NAMALWA (cell line): ENCODE results near the gene HTR3B.
"Not testable (repeated sequence)": the region's sequence is repeated elsewhere in the genome, so short reads cannot be mapped to it uniquely, and the experiment has no call there.

Source experiments
- DNase-seq: peaks from one replicate; pipeline ENCODE4 v3.0.0-alpha.2; 2015; ENCODE audit warnings: low spot score

HTR3B gene

DNA sequence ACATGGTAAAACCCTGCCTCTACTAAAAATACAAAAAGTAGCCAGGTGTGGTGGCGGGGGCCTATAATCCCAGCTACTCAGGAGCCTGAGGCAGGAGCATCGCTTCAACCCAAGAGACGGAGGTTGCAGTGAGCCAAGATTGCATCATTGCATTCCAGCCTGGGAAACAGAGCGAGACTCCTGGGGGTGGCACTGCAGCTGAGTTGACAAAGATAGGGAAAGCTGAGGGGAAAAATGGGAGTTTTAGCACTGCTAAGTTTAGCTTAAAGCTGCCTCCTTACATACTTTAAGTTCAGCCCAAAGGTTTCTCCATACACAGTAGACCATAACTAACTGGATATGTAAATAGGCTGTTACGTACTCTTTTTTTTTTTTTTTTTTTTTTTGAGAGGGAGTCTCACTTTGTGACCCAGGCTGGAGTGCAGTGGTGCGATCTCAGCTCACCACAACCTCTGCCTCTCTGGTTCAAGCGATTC, 20.2 kb upstream of the HTR3B start:
- DNase-seq = no peak

DNA sequence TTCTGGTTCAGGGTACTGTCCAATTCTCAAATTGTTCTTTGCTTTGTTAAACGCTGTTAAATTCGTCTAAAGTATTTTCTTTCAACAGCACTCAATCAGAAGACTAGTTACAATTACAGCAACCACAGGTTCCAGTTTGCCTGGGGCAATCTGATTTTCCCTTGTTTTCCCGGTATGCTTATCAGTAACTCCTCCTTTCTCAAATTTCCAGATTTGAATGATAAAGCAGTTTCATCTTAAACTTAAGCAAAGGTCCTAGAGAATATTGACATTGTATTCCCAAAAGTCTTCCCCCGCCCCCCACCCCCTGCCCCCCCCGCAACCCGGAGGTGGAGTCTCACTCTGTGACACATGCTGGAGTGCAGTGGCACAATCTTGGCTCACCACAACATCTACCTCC, 18.7 kb upstream of the HTR3B start:
- no peak for DNase-seq

DNA sequence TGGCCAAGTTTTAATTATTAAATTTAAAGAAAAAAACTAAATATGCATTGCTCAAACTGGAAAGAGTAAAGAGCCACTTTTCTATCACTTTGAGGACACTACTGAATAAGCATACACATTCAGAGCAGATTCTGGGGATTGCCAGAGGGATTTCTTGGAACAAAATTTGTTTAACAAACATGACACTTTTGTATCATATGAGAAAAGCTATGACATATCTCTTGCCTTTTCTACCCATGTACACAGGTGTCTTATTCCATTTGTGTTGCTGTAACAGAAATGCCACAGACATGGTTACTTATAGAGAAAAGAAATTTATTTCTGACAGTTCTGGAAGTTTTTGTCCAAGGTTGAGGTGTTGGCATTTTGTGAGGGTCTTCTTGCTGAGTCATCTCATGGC, 15.7 kb upstream of the HTR3B start:
- DNase-seq = no peak

DNA sequence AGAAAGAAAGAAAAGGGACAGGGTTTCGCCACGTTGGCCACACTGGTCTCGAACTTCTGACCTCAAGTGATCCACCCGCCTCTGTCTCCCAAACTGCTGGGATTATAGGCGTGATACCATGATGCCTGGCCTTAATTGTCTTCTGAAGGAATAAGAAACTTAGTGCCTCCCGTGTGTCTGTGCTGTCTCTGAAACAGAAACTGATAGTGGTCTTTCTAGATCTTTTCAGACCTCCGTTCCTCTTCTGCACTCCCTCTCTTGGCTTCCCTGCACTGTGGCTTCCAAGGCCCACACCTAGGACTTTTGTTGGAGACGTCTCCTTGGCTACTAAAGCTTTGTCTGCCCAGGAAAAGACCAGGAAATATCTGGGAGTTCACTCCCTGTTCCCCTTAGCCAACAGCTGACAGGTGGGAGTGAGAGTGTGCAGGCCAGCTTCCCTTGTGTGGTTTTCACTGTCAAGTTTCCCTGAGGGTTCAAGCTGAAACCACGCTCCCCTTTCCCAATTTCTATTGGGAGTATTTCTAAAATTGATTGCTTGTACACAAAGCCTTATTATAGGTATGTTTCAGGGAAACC, 10.1 kb upstream of the HTR3B start:
- DNase-seq = no peak

DNA sequence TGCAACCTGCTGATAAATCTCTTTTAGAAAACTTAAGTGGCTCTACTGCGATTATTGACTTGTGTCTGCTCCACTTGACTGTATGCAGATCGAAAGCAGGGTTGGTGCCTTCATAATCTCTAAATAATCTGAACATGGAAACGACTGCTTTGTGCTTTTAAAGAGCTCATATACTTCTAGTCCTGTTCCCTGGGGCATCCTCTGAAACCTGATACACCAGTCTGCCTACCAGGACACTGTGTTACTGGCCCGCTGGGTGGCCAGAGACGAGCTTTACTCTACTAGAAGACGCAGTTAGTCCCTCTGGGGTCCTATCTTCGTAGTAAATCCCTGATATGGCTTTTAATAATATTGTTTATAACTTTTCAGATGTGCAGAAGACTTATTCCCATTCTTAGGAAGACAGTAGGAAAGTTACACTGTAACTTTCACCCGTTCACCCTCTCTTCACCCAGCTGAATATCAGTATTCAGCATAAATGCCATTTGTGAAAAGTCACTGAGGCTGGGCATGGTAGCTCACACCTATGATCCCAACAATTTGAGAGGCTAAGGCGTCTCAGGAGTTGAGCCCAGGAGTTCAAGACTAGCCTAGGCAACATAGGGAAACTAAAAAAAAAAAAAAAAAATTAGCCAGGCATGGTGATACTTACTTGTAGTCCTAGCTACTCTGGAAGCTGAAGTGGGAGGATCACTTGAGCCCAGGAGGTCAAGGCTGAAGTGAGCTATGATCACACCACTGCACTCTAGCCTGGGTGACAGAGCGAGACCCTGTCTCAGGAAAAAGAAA, 9.0 kb upstream of the HTR3B start:
- DNase-seq = no peak

DNA sequence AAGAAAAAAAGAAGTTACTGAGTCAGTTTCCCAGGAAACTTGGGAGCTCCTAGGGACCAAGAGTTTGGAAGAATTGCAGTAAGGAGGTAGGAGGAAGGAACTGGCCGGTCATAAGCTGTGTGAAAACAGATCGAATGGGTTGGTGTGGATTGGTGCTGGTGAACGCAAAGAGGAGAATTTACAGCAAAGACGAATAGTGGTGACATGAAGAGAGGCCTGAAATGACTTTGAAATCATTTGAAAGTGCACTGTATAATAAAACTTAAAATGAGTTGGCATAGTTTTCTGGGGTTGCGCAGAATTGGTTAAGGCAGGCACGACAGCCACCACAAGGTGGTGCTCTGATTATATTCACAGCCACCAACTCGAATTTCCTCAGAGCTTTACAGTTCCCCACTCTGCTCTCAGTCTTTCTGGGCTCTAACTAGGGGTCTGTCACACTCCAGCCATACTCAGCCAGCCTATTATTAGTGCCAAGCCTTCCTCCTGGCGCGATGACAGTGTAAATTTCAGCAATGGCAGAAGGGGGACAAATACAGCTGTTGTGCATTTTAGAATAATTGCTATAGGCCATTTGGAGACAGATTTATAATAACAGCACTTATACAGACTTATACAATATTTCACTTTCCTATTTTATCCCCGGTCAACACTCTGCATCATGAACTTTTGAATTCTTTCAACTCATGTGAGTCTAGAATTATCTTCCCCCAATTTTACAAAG, 8.3 kb upstream of the HTR3B start:
- DNase-seq = peak; percentile 57

DNA sequence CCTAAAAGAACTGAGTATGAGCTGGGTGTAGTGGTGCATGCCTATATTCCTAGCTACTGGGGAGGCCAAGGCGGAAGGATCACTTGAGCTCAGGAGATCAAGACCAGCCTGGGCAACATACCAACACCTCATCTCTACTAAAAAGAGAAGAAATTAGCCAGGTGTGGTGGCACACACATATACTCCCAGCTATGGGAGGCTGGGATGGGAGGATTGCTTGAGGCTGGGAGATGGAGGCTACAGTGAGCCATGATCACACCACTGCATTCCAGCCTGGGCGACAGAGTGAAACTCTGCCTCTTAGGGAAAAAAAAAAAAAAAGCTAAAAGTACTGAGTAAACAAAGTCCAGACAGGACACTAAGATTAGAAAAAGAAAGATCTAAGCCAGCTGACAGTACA, 3.5 kb upstream of the HTR3B start:
- DNase-seq = no peak

DNA sequence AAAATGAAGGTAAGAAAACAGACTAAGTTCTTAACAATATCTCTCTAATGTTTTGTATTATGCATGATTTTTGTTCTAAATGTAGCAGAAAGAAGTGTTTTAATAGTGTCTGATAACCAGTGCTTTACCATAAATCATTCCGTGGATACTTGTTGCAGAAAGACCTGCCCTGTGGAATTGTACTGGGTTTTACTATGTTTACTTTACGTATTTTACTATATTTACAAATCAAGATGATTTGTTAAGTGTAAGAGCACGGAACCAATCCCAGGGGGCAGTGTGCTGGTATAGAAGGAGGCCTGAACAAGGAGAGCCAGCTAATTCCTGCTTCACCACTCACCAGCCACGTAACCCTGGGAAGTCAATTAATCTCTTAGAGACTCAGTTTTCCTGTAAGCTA, 1.4 kb downstream of the HTR3B start:
- DNase-seq = peak; percentile 20

DNA sequence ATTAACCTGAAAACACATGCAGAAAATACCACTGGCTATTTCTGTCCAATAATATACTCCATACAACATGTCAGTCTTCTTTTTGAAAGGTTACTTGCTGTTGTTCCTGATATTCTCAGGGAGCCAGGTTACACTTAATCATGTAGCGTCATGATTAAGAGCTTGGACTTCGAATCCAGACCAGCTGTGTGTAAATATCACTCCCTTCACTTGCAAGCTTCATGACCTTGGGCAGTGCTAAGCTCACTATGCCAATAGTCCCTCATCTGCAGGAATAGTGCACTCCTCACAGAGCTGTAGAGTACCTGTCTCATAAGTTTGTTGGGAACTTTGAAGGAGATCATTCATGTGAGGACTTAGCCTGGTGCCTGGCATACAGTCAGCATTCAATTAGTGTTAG, 1.9 kb downstream of the HTR3B start:
- no peak for DNase-seq

DNA sequence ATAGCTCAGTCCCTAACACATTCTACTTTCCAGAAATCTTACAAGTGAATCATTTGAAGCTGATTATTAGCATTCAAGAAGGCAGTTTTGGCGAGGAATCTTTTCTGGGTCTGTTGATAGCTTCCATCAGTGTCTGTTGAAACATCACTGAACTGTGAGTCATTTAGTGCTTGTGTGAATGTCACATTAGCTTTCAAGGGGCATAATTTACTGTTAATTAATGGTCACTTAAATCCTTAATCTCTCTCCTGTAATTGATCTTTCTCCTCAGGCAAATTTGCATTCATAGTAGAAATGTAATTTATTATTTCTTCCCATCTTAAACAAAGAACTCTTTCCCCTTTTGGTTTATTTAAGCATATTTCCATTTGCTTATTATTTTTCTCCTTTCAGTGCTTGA, 2.6 kb downstream of the HTR3B start:
- no peak for DNase-seq

DNA sequence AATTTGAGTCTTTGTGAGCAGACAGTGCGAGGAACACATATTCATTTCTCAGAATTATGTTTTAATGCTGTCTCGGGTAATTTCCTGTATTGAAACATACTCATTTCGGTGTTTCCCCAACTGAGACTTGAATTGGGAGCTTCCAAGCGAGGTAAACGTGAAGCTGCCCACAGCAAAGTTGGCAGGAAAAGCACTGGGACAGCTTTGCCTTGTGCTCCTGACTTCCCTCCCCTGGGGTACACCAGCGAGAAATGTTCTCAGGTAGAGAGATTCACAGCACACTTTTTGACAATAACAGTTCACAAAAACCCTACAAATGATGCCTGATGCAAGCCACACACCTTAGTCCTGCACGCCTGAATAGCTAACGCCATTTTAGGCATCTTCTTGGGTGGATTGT, 3.1 kb downstream of the HTR3B start:
- no peak for DNase-seq

DNA sequence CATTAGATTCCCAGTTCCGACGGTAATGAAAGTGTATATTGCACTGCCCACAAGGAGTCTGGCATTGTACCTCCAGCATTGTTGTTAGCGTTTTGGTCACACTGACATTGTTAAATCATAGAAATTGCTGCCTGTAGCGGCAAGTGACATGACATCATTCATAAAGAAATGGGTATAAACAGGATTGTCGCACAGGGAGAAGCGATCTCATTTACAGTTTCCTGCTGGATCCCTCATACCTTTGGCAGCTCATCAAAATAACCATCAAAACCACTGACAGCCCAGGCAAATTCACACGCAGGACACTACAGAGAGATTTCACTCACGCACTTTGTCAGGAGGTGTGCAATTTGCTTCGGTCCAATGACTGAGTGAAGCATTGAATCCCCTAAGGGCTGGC, 3.5 kb downstream of the HTR3B start:
- no peak for DNase-seq

DNA sequence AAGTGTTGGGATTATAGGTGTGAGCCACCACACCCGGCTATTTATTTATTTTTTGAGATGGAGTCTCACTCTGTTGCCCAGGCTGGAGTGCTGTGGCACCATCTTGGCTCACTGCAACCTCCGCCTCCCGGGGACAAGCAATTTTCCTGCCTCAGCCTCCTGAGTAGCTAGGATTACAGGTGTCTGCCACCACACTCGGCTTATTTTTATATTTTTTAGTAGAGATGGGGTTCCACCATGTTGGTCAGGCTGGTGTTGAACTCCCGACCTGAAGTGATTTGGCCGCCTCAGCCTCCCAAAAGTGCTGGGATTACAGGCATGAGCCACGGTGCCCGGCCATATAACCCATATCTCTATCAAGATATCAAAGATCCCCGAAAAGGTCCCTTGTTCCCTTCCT, 6.9 kb downstream of the HTR3B start:
- not testable (repeated sequence) for DNase-seq

DNA sequence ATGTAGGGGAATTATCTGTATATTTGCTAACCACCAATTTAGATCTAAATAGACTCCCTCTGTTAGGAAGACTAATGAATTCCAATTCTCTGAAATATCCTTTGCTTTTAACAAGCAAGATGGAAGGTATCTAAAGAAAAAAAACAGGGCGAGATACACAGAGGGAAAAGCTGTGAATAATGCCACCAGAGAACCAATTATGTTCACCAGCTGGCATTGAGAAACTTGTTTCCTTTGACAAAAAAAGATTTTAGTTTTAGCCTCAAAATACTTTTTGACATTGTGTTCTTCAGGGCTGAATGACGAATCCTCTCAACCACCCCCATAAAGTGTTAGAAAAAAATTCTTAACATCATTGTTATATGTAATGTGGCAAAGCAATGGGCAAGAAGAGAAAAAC, 19.0 kb downstream of the HTR3B start:
- no peak for DNase-seq

DNA sequence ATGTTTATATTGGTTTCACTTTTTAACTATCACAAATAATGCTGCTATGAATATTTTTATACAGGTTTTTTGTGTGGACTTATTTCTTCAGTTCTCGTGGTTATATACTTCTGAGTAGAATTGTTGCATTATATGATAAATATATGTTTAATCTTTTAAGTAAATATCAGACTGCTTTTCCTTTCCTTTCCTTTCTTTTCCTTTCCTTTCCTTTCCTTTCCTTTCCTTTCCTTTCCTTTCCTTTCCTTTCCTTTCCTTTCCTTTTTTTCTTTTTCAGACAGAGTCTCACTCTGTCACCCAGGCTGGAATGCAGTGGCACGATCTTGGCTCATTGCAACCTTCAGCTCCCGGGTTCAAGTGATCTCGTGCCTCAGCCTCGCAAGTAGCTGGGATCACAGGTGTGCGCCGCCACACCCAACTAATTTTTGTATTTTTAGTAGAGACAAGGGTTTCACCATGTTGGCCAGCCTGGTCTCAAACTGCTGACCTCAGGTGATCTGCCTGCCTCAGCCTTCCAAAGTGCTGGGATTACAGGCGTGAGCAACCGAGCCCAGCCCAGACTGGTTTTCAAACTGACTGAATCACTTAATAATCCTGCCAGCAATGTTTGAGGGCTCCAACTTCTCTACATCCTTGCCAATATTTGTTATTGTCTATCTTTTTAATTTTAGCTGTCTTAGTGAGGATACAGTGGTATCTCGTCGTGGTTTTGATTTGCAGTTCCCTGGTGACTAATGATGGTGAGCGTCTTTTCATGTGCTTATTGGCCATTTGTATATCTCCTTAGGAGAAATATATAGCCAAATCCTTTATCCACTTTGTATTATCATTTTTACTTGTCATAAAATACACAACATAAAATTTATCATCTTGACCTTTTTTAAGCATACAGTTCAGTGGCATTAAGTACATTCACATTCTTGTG, 21.9 kb downstream of the HTR3B start:
- DNase-seq = no peak

DNA sequence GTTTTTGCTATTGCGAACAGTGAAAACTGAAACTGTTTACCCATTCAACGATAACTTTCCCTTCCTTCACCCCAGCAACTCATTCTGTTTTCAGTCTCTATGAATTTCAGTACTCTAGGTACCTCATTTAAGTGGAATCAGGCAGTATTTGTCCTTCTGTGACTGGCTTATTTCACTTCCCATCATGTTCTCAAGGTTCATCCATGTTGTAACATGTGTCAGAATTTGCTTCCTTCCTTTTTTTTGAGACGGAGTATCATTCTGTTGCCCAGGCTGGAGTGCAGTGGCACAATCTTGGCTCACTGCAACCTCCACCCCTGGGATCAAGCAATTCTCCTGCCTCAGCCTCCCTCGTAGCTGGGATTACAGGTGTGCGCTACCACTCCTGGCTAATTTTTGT, 23.7 kb downstream of the HTR3B start:
- no peak for DNase-seq

DNA sequence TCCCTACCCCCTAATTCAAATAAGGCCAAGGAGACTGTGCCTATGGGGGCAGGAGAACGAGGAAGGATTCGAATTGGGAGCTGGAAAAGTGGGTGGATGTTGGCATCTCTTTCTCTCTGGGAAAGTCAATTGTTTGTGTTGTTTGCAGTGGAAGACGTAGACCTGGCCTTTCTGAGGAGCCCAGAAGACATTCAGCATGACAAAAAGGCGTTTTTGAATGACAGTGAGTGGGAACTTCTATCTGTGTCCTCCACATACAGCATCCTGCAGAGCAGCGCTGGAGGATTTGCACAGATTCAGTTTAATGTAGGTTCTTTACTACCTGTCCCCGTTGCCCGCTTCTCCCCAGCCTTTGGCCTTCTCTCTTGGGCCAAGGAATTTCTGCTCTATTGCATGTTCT, 28.2 kb downstream of the HTR3B start:
- no peak for DNase-seq

DNA sequence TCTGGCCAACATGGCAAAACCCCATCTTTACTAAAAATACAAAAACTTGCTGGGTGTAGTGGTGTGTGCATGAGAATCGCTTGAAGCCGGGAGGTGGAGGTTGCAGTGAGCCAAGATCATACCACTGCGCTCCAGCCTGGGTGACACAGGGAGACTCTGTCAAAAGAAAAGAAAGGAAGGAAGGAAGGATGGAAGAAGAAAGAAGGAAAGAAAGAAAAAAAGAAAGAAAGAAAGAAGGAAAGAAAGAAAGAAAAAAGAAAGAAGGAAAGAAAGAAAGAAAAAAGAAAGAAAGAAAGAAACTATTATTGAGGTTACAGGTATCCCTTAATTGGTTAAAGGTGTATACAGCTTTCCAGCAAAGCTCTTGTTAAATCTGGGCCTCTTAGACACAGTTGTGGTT, 29.6 kb downstream of the HTR3B start:
- not testable (repeated sequence) for DNase-seq

DNA sequence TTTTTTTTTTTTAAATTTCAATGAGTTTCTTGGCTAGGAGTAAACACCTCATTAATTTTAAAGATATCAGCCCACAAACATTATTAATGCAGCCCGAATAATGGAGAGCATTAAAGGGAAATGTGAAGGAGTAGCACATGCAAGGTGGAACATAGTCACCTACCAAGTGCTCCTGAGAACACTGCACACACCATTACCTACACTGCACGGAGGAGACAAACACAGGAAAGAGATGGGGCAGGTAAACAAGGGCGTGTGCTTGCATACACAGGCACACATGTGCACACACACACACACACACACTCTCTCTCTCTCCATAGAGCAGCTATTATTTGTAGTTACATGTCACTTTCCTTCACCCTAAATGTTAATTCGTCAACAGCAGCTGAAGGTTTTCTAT, 30.2 kb downstream of the HTR3B start:
- no peak for DNase-seq

DNA sequence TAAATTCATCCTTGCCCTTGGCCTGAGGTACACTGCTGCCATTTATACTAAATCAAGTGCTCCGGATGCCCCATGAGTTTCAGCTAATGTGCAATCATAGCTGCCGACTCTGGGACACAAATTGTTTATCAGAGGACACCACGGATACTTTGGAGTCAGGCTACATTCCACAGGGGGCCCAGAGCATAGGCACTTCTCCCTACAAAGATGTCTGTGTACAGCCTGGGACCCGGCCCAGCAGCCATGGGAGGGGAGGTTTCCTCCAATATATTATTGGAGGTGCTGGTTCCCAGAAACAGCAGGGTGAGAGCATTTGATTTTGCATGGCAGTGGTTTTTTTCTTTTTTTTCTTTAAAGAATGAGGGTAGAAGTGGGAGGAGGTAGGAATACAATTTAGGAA, 31.3 kb downstream of the HTR3B start:
- no peak for DNase-seq

DNA sequence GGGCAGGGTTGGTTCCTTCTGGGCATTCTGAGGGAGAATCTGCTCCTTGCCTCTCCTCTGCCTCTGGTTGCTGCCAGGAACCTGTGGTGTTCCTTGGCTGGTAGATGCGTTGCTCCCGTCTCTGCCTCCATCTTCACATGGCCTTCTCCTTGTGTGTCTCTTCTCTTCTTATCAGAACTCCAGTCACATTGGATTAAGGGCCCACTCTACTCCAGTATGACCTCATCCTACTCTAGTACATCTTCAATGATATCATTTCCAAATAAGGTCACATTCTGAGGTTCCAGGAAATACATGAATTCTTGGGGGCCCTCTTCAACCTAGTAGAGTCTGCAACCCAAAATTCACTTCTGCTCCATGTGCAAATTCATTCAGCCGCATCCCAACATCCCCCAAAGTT, 33.3 kb downstream of the HTR3B start:
- no peak for DNase-seq

DNA sequence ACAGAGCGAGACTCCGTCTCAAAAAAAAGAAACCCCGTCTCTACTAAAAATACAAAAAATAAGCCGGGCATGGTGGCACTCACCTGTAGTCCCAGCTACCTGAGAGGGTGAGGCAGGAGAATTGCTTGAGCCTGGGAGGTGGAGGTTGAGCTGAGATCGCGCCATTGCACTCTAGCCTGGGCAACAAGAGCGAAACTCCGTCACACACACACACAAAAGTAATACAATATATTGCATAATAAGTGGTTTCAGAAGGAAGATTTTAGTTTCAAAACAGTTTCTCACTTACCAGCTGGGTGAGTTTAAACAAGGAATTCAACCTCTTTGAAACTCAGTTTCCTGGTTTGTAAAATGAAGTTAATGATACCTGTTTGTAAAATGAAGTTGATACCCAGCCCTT, 37.7 kb downstream of the HTR3B start:
- no peak for DNase-seq
